ENCODE results near the gene CHURC1.

GRCh38 chr14:64928239-64929013, 14.2 kb downstream of the CHURC1 start:
- TF ChIP-seq, protein P1, sequence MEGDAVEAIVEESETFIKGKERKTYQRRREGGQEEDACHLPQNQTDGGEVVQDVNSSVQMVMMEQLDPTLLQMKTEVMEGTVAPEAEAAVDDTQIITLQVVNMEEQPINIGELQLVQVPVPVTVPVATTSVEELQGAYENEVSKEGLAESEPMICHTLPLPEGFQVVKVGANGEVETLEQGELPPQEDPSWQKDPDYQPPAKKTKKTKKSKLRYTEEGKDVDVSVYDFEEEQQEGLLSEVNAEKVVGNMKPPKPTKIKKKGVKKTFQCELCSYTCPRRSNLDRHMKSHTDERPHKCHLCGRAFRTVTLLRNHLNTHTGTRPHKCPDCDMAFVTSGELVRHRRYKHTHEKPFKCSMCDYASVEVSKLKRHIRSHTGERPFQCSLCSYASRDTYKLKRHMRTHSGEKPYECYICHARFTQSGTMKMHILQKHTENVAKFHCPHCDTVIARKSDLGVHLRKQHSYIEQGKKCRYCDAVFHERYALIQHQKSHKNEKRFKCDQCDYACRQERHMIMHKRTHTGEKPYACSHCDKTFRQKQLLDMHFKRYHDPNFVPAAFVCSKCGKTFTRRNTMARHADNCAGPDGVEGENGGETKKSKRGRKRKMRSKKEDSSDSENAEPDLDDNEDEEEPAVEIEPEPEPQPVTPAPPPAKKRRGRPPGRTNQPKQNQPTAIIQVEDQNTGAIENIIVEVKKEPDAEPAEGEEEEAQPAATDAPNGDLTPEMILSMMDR (conservative IDR thresholded peaks at IDR 0.05 in 1 of 2, IDR thresholded peaks at IDR 0.05 in 1 of 2; ENCODE audit: extremely low read depth in 1 of 2, insufficient read depth in 1 of 2, low read depth in 1 of 2, low read length in 2 of 2), result no peak
- TF ChIP-seq EZH2 (IDR thresholded peaks at IDR 0.05; ENCODE audit: borderline replicate concordance, low read length), result no peak
